ENCODE data around the gene ENTHD1.
"Not testable (repeated sequence)": the region's sequence is repeated elsewhere in the genome, so short reads cannot be mapped to it uniquely, and the experiment has no call there.

The ENTHD1 gene

DNA sequence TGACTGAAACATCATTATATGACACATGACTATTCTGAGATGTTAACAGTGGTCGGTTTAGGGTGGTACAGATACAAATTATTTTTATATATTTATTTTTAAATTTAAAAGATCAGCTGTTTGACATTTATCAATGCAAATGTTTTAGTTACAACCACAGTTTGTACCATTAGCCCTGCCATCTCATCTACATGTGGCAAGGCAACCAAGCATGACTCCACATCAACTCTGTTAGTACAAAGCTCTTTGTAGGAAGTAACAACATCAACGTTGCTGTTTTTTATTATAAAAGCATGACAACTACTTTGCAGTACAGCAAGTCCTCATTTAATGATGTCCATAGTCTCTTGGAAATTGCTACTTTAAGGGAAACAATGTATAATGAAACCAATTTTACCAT lies 40.8 kb downstream of the ENTHD1 start:
- in situ Hi-C loops (cut with MboI; ENCODE audit: low sequenced_read_pairs) = no loop called here

GRCh38 chr22:39851606-39852315 lies 41.8 kb downstream of the ENTHD1 start:
- in situ Hi-C loops (cut with MboI; ENCODE audit: low sequenced_read_pairs) = no loop called here

GRCh38 chr22:39847477-39847876 lies 46.1 kb downstream of the ENTHD1 start:
- in situ Hi-C loops (cut with MboI; ENCODE audit: low sequenced_read_pairs) = no loop called here

GRCh38 chr22:39846539-39846938 lies 47.0 kb downstream of the ENTHD1 start:
- in situ Hi-C loops (cut with MboI; ENCODE audit: low sequenced_read_pairs) = not testable (repeated sequence)

- in situ Hi-C loops (cut with MboI; ENCODE audit: low sequenced_read_pairs) = no loop called here
Observed at GRCh38 chr22:39845529-39845928, 48.0 kb downstream of the ENTHD1 start.

GRCh38 chr22:39839917-39840510 lies 53.5 kb downstream of the ENTHD1 start:
- in situ Hi-C loops (cut with MboI; ENCODE audit: low sequenced_read_pairs) = no loop called here

- in situ Hi-C loops (cut with MboI; ENCODE audit: low sequenced_read_pairs) = no loop called here
Observed at GRCh38 chr22:39839204-39839603, 54.4 kb downstream of the ENTHD1 start.

GRCh38 chr22:39833610-39834009 lies 60.0 kb downstream of the ENTHD1 start:
- in situ Hi-C loops (cut with MboI; ENCODE audit: low sequenced_read_pairs) = no loop called here

DNA sequence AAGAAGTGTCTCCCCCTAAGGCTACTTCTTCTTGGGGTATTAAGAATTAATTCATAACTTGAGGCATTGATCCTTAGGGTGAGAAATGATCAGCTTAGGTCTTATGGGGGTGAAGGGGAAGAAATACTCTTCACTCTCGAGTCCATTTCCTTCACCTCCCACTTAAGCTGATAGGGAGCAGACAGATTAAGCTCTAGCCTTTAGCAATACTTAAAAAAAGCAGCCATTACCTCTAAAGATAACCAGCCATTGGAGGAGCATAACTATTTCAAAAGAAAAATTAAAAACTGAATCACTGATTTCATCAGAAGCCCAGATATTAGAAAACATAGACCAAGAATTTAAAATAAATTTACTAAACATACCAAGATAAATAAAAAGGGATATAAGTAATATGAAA lies 60.5 kb downstream of the ENTHD1 start:
- in situ Hi-C loops (cut with MboI; ENCODE audit: low sequenced_read_pairs) = no loop called here

DNA sequence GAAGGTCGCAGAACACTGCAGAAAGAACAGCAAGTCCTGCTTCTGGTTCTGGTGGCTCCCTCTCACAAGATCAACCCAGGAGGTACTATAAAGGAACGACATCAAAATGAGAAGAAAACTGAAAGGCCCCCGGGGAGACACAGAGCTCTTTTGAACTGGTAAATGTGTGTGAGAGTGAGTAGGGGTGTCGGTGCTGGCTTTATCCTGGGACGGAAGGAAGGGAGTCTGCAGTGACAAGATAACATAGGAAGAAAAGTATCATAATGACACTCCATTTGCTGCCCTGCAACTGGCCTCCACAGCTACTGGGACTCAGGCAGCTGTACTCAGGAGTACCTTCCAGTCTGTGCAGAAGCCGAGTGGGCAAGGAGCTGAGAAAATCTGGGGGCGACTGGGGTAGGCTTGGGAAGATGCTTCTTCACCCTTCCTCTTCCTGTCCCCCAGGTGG lies 60.9 kb downstream of the ENTHD1 start:
- in situ Hi-C loops (cut with MboI; ENCODE audit: low sequenced_read_pairs) = no loop called here

DNA sequence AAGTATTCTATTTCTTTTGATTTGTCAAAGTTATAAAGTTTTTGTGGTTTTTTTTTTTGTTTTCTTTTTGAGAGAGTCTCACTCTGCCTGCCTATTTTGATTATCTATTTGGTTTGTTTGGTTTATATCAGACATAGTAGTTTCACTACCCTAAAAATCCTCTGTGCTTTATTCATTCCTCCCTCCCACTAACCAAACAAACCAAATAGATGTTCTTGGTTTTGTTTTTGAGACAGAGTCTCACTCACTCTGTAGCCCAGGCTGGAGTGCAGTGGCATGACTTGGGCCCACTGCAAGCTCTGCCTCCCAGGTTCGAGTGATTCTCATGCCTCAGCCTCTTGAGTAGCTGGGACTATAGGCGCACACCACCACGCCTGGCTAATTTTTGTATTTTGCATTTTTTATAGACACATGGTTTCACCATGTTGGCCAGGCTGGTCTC lies 67.9 kb downstream of the ENTHD1 start:
- in situ Hi-C loops (cut with MboI; ENCODE audit: low sequenced_read_pairs) = no loop called here

DNA sequence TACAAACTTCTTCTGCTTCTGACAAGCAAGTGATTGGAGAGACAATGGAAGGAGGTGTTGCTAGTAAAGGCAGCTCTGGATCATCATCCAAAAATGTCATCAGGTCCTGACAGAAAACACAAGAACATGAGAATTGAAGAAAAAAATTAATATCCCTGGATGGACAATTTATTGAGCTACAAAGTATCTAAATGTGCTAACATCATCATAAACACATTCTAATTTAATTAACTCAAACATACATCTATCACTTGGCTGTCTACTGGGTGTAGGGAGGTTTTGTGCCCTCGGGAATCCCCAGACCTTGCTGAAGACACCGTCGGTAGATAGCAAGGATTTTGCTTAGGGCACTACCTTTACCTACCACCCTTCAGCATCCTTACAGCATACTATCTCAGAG lies 72.6 kb downstream of the ENTHD1 start:
- in situ Hi-C loops (cut with MboI; ENCODE audit: low sequenced_read_pairs) = no loop called here

DNA sequence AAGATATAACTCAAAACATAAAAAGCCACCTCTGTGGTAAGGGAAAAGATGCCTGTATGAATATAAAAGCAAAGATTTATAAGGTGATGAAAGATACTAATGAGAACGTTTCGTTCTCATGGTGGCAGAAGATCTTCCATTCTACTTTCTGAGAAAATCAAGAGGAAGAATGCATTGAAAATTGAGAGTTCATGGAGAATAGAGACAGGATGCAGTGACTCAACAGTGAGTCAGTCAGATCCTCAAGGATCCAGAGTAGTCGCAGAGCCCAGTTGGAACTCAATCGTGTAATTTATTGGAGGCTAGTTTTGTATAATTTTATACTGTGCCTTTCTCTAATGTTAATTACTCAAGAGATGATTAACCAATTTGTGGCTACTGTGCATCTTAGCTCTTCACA lies 73.3 kb downstream of the ENTHD1 start:
- in situ Hi-C loops (cut with MboI; ENCODE audit: low sequenced_read_pairs) = no loop called here

DNA sequence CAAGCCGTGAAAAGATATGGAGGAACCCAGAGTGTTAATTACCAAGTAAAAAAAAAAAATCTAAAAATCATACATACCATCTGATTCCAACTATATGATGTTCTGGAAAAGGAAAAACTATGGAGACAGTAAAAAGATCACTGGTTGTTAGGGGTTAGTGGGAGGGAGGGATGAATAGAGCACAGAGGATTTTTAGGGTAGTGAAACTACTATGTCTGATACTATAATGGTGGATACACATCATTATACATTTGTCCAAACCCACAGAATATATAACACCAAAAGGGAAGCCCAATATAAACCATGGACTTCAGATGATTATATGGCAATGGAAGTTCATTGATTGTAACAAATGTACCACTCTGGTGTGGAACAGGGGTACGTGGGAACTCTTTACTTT lies 74.1 kb downstream of the ENTHD1 start:
- in situ Hi-C loops (cut with MboI; ENCODE audit: low sequenced_read_pairs) = no loop called here

- in situ Hi-C loops (cut with MboI; ENCODE audit: low sequenced_read_pairs) = no loop called here
Observed at GRCh38 chr22:39818094-39818493, 75.5 kb downstream of the ENTHD1 start.

DNA sequence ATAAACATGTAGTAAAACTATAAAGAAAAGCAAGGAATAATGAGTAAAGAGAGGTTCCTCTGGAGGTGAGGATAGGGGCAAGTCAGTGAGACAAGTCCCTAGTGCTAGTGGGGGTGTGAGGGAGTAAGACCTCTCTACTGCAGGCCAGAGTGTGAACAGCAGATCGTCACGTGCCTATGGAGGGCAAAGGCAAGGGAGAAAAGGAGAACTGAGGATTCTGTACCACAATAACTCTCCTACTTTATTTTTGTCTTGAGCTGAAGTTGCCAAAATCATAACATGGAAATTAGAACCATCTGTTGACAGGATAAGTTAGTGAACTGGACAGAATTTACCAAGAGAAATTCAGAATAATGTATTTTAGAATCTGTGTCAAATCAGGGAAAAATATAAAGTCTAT lies 77.6 kb downstream of the ENTHD1 start:
- in situ Hi-C loops (cut with MboI; ENCODE audit: low sequenced_read_pairs) = no loop called here

GRCh38 chr22:39814899-39815298 lies 78.7 kb downstream of the ENTHD1 start:
- in situ Hi-C loops (cut with MboI; ENCODE audit: low sequenced_read_pairs) = no loop called here

DNA sequence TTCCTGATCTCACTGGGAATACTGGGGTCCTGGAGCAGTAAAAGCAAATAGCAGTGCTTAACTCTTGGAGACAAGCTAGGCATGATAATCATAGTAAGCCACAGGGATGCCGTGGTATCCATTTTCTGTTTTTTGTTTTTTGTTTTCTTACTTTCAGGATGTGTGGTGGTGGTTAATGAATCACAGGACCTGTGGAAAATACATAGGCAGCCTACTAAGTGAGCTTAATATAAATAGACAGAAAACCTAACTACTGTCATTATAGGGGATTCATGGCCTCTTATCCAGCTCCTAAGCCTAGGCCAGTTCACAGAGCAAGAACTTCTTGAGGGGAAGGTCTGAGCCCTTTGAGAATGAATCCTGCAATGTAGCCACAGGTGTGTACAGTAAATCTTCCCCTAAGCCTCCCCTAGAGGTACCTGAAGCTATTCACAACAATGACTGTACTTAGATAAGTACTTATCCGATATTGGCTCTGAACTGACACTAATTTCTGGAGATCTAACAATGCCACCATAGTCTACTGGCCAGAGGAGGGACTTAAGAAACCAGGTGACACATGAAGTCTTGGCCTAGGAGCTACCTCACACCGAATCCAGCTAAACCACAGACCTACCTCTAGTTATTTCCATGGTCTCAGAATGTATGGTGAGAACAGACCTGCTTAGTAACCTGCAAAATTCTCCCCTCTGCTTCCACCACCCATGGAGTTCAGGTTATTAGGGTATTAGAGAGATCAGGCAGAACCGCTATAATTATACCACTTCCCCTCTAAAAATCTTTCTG lies 83.6 kb downstream of the ENTHD1 start:
- in situ Hi-C loops (cut with MboI; ENCODE audit: low sequenced_read_pairs) = no loop called here

GRCh38 chr22:39808081-39808480 lies 85.5 kb downstream of the ENTHD1 start:
- in situ Hi-C loops (cut with MboI; ENCODE audit: low sequenced_read_pairs) = no loop called here

- in situ Hi-C loops (cut with MboI; ENCODE audit: low sequenced_read_pairs) = no loop called here
Observed at GRCh38 chr22:39806109-39806508, 87.5 kb downstream of the ENTHD1 start.

DNA sequence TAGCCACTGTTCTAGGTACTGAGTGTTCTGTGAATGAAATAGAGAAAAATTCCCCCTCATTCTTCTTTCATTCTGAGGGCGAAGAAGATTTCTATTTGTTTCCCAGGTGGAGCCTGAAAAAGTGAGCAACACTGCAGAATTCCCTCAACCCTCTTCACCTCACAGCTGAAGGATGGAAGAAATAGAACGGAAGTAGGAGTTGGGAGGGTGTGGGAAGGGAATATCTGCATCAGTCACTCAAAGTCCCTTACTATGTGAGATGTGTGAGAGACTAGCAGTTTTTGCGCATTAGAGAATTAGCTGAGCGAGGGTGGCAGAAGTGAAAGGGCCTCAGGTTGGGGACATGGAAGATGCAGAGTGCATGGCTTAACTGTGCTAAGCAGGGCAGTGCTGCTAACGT lies 88.4 kb downstream of the ENTHD1 start:
- in situ Hi-C loops (cut with MboI; ENCODE audit: low sequenced_read_pairs) = no loop called here

DNA sequence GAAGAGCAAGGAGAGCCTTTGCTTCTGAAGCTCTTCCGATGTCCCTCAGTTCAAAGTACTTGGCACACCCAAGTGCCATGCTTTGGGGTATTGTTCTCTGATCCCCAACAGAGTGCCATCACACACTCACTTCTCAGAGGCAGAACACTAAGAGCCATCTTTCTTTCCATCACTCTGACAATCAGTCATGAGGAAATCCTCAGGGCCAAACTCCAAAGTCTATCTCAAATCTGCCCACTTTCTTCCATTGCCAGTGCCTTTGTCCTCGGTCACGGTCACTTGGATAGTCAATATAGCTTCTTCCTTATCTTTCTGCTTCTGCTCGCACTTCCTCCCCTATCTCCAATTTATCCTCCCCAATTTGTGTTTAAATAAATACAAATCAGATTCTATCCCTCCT lies 90.9 kb downstream of the ENTHD1 start:
- in situ Hi-C loops (cut with MboI; ENCODE audit: low sequenced_read_pairs) = no loop called here

All from hTERT RPE-1 (cell line).